PC-9 (cell line): ENCODE results near the gene GBX1. TPM values are rescaled to one million over a fixed set of nuclear protein-coding genes. Genes with fewer than 3 reads are reported as not detected.

Experiments
- BruUV-seq: library from RNA; stranded (reverse); fragments of 400-500 nt; replicated peaks from 2 replicates; lab custom pipeline; 2021; lab: Mats Ljungman, UMichigan
- CTCF ChIA-PET: fragments of 300-600 bp; sonication (Branson Sonifier 250); formaldehyde crosslinking; loops from one replicate; lab custom pipeline; 2022; ENCODE audit warnings: antibody characterized with exemption; lab: Charles Lee
- POLR2A ChIA-PET: fragments of 300-600 bp; sonication (Branson Sonifier 250); formaldehyde crosslinking; loops from one replicate; lab custom pipeline; 2022; ENCODE audit warnings: antibody characterized with exemption; ENCODE audit not compliant: unreplicated experiment; lab: Charles Lee
- DNase-seq, 2 experiments: peaks; one replicate each; pipeline versions ENCODE4 v3.0.0 to v3.0.0-alpha.2; 2015 to 2022; ENCODE audit warnings: mixed read lengths in 1 of 2
- H2AFZ ChIP-seq: fragments of 200-600 bp; sonication (generic); 2 replicates; pipeline ENCODE4 v1.8.1; 2017; ENCODE audit warnings: antibody characterized with exemption
- H3F3A ChIP-seq: fragments of 200-600 bp; sonication (generic); 2 replicates; pipeline ENCODE4 v1.8.1; 2017; ENCODE audit warnings: antibody characterized with exemption, mild to moderate bottlenecking, low read depth; ENCODE audit not compliant: insufficient read depth
- H3K27ac ChIP-seq: fragments of 200-600 bp; sonication (generic); 2 replicates; pipeline ENCODE4 v1.6.1; 2016; ENCODE audit warnings: mixed run types
- H3K27me3 ChIP-seq: fragments of 200-600 bp; sonication (generic); 2 replicates; pipeline ENCODE4 v1.6.1; 2016; ENCODE audit warnings: low read depth, mixed run types; ENCODE audit not compliant: insufficient read depth
- H3K36me3 ChIP-seq: fragments of 200-600 bp; sonication (generic); 2 replicates; pipeline ENCODE4 v1.6.1; 2016; ENCODE audit warnings: low read depth, mixed run types
- H3K4me1 ChIP-seq: fragments of 200-600 bp; sonication (generic); replicated peaks from 2 replicates; pipeline ENCODE4 v1.6.1; 2016; ENCODE audit warnings: mixed run types; ENCODE audit not compliant: insufficient read depth
- H3K4me2 ChIP-seq: fragments of 200-600 bp; sonication (generic); 2 replicates; pipeline ENCODE4 v1.6.1; 2017; ENCODE audit warnings: mixed run types
- H3K4me3 ChIP-seq: fragments of 200-600 bp; sonication (generic); 2 replicates; pipeline ENCODE4 v1.6.1; 2016; ENCODE audit warnings: mixed run types
- H3K79me2 ChIP-seq: fragments of 200-600 bp; sonication (generic); 2 replicates; pipeline ENCODE4 v1.6.1; 2017; ENCODE audit warnings: low read depth, mixed run types
- H3K9me2 ChIP-seq: fragments of 200-600 bp; sonication (generic); 2 replicates; pipeline ENCODE4 v1.8.1; 2017; ENCODE audit warnings: mild to moderate bottlenecking; ENCODE audit not compliant: insufficient read depth
- H3K9me3 ChIP-seq: fragments of 200-600 bp; sonication (generic); 2 replicates; pipeline ENCODE4 v1.8.1; 2016; ENCODE audit warnings: low read depth; ENCODE audit not compliant: insufficient read depth
- H4K20me1 ChIP-seq: fragments of 200-600 bp; sonication (generic); 2 replicates; pipeline ENCODE4 v1.8.1; 2017; ENCODE audit not compliant: insufficient read depth
- CTCF ChIP-seq: fragments of 200-600 bp; sonication (generic); conservative IDR thresholded peaks from 2 replicates; pipeline ENCODE4 v1.6.1; 2017; ENCODE audit warnings: mixed run types, antibody characterized with exemption, mild to moderate bottlenecking, moderate library complexity
- EZH2 ChIP-seq: fragments of 200-600 bp; sonication (generic); IDR thresholded peaks from 2 replicates; pipeline ENCODE4 v1.8.0; 2017; ENCODE audit warnings: antibody characterized with exemption, low read depth
- intact Hi-C: fragments of 100-400 bp; cut with micrococcal nuclease; formaldehyde crosslinking; loops from one replicate; pipeline ENCODE4 v1.10.0; 2022; ENCODE audit not compliant: unreplicated experiment
- total RNA-seq: library from RNA; stranded (reverse); gene quantifications from 2 replicates; pipeline ENCODE4 v1.2.3, GENCODE V29; 2021

GBX1 gene
- total RNA-seq, 1 experiment from 2014 or later: not detected

DNA sequence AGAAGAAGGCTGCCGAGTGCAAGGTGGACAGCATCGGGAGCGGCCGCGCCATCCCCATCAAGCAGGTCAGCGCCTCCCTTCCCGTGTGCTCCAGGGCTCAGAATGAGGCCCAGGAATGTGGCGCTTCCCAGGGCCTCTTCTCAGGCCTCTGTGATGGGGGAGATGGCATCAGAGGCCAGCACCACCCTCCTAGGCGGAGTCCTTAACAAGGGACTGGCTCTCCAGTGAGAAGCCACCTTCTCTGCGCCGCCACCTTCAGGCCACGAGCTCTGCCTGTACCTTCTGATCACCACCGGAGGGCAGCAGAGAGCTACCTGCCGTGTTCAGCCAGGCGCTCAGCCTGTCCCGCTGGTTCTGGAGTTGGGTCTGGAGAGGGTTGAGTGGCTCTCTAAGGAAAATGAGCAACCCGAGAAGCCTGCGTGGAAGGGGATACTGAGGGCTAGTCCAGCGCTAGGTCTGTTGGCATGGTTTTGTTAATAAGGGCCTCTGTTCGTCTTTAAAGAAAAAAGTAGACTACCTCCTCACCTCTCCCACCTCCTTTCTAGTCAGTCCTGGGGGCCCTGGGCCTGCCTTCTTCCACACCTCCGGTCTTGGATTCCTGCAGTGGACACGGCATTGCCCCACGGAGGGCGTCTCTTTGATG lies 43.6 kb downstream of the GBX1 start:
- no peak overlapping the region for H3K4me2 ChIP-seq
- BruUV-seq: no TSS peak
- TF ChIP-seq EZH2 (no peak), CTCF (peak; percentile 99)

DNA sequence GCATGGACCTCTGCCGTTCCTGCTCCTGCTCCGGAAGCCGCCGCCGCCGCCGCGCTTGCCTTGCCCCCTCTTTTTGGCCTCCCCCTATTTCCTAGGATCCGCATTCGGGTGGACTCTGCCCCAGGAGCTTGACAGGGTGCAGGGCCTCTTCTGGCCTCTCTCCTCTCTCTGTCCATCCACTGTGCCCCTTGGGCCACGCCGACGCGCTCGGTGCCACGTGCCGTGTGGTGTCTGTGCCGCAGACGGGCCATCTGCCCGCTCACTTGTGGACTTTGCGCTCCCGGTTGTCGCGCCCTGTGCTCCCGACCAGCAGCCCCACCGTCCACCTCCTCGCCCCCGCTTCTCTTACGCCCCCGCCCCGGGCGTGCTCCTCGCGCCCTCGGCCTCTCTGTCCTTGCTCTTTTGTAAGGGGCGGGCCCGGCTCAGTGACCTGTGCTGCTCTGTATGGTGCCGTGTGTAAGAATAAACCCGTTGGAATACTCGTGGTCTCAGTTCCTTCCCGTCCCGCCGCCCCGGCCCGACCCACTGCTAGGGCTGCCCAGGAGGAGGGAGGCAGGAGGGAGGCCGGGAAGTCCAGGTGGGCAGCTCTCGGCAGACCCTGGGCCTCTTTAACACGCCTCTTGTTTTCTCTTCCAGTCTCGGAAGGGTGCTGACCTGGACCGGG lies 44.2 kb downstream of the GBX1 start:
- Histone ChIP-seq H3K27ac (no peak overlapping the region), H3K4me1 (no peaks in the 10 kb centered on the region), H3K27me3 (no peaks in the 10 kb centered on the region), H3K9me3 (no peaks in the 10 kb centered on the region), H2AFZ (no peak overlapping the region), H3K36me3 (no peaks in the 10 kb centered on the region), H3K4me2 (no peak overlapping the region), H3F3A (no peaks in the 10 kb centered on the region; the same call in 1 of the 2 replicates), H3K9me2 (no peaks in the 10 kb centered on the region), H4K20me1 (peaks cover 11% of the 10 kb centered on the region), H3K4me3 (no peak overlapping the region), H3K79me2 (no peaks in the 10 kb centered on the region)
- ChIA-PET CTCF (interaction anchor here (0.5 to 1.0 kb wide), 3 partner anchors 34 to 181 kb away, joined by 3 to 4 read pairs (median 4); partner anchors contain the start of gene ABCF2), POLR2A (no interaction called here)
- no TSS peak for BruUV-seq
- intact Hi-C loops: no loop called here
- no peak for TF ChIP-seq EZH2
- no peak for TF ChIP-seq CTCF
- DNase-seq: no peak

More for the DNA sequence above, 43.6 kb downstream of the GBX1 start:
- intact Hi-C loops: loop anchor here (1.0 kb wide), 2 partner anchors 48 to 179 kb away; no protein-coding TSS in a partner anchor
- Histone ChIP-seq H3K27me3 (no peaks in the 10 kb centered on the region), H3K27ac (no peak overlapping the region), H3K36me3 (no peaks in the 10 kb centered on the region), H3K4me1 (no peaks in the 10 kb centered on the region), H3K4me3 (no peak overlapping the region), H2AFZ (no peak overlapping the region), H4K20me1 (peaks cover 11% of the 10 kb centered on the region), H3K9me2 (no peaks in the 10 kb centered on the region), H3K79me2 (no peaks in the 10 kb centered on the region), H3K9me3 (no peaks in the 10 kb centered on the region), H3F3A (no peaks in the 10 kb centered on the region; the same call in 1 of the 2 replicates)
- DNase-seq: peak; percentile 55 to 86
- POLR2A ChIA-PET: interaction anchor here (0.5 kb wide), 1 partner anchor 833 kb away, joined by 3 read pairs; no protein-coding TSS in a partner anchor
- CTCF ChIA-PET: interaction anchor here (0.5 to 1.0 kb wide), 3 partner anchors 33 to 180 kb away, joined by 3 to 4 read pairs (median 4); partner anchors contain the start of gene ABCF2

GRCh38 chr7:151122796-151123157 lies 44.7 kb downstream of the GBX1 start:
- peaks cover 11% of the 10 kb centered on the region for H4K20me1 ChIP-seq
- no peak overlapping the region for H3K4me2 ChIP-seq
- ChIA-PET POLR2A (no interaction called here), CTCF (no interaction called here)
- H3K27ac ChIP-seq: no peak overlapping the region
- no peak overlapping the region for H2AFZ ChIP-seq
- no peaks in the 10 kb centered on the region for H3K79me2 ChIP-seq
- TF ChIP-seq CTCF (no peak), EZH2 (no peak)
- no peaks in the 10 kb centered on the region for H3K4me1 ChIP-seq
- H3F3A ChIP-seq: no peaks in the 10 kb centered on the region; the same call in 1 of the 2 replicates
- H3K27me3 ChIP-seq: no peaks in the 10 kb centered on the region
- no peaks in the 10 kb centered on the region for H3K9me2 ChIP-seq
- no peak for DNase-seq
- no peaks in the 10 kb centered on the region for H3K36me3 ChIP-seq
- no TSS peak for BruUV-seq
- no peaks in the 10 kb centered on the region for H3K9me3 ChIP-seq
- no peak overlapping the region for H3K4me3 ChIP-seq
- intact Hi-C loops: no loop called here
